DOHH2 (cell line): ENCODE data around the gene ASXL2.

ENCODE experiments used
- H3F3A ChIP-seq: fragments of 200-600 bp; sonication (generic), shearing (Covaris generic); 2 replicates; pipeline ENCODE4 v1.6.0; 2016; ENCODE audit warnings: antibody characterized with exemption, mild to moderate bottlenecking; ENCODE audit not compliant: control insufficient read depth, insufficient read depth
- H3K27ac ChIP-seq: fragments of 200-600 bp; sonication (generic); 2 replicates; pipeline ENCODE4 v1.5.1; 2014; ENCODE audit warnings: low read depth, mild to moderate bottlenecking, low read length, moderate library complexity
- H3K27me3 ChIP-seq: fragments of 200-600 bp; sonication (generic); 2 replicates; pipeline ENCODE4 v1.6.1; 2014; ENCODE audit warnings: mild to moderate bottlenecking, low read length, mixed read lengths; ENCODE audit not compliant: control insufficient read depth
- H3K36me3 ChIP-seq: fragments of 200-600 bp; sonication (generic); 2 replicates; pipeline ENCODE4 v1.6.1; 2014; ENCODE audit warnings: mild to moderate bottlenecking, low read length, moderate library complexity, mixed read lengths; ENCODE audit not compliant: control insufficient read depth
- H3K4me1 ChIP-seq: fragments of 200-600 bp; sonication (generic); 2 replicates; pipeline ENCODE4 v1.6.1; 2014; ENCODE audit warnings: mild to moderate bottlenecking, low read length, mixed read lengths; ENCODE audit not compliant: control insufficient read depth
- H3K4me2 ChIP-seq: fragments of 200-600 bp; sonication (generic); 2 replicates; pipeline ENCODE4 v1.6.0; 2014; ENCODE audit warnings: mild to moderate bottlenecking, low read length, moderate library complexity
- H3K4me3 ChIP-seq: fragments of 200-600 bp; sonication (generic); 2 replicates; pipeline ENCODE4 v1.5.1; 2014; ENCODE audit warnings: mild to moderate bottlenecking, low read length, mixed read lengths
- H3K79me2 ChIP-seq: fragments of 200-600 bp; sonication (generic); 2 replicates; pipeline ENCODE4 v1.6.1; 2014; ENCODE audit warnings: mild to moderate bottlenecking, low read length, mixed read lengths; ENCODE audit not compliant: control insufficient read depth
- H3K9me2 ChIP-seq: fragments of 200-600 bp; sonication (generic); replicated peaks from 2 replicates; pipeline ENCODE4 v1.6.1; 2014; ENCODE audit warnings: mild to moderate bottlenecking, low read length, mixed read lengths; ENCODE audit not compliant: control insufficient read depth
- H3K9me3 ChIP-seq: fragments of 200-600 bp; sonication (generic); 2 replicates; pipeline ENCODE4 v1.6.1; 2014; ENCODE audit warnings: antibody characterized with exemption, low read length, mixed read lengths; ENCODE audit not compliant: control insufficient read depth, insufficient read depth
- H4K20me1 ChIP-seq: fragments of 200-600 bp; sonication (generic); 2 replicates; pipeline ENCODE4 v1.6.0; 2014; ENCODE audit warnings: low read depth, mild to moderate bottlenecking, antibody characterized with exemption, low read length, moderate library complexity; ENCODE audit not compliant: control insufficient read depth, insufficient read depth
- EZH2phosphoT487 ChIP-seq: fragments of 200-600 bp; sonication (generic); IDR thresholded peaks from 2 replicates; pipeline ENCODE4 v1.6.1; 2017; ENCODE audit warnings: borderline replicate concordance, mild to moderate bottlenecking, antibody characterized with exemption, low read length, moderate library complexity, mixed read lengths
- TF ChIP-seq, protein P1 (sequence below): fragments of 200-600 bp; sonication (generic); IDR thresholded peaks from one replicate; pipeline ENCODE4 v1.5.1; 2014; ENCODE audit warnings: antibody characterized with exemption, mild to moderate bottlenecking, low read depth, low read length; ENCODE audit not compliant: poor library complexity, severe bottlenecking

Gene ASXL2

GRCh38 chr2:25822190-25823117 lies 55.8 kb downstream of the ASXL2 start:
- Histone ChIP-seq H4K20me1 (0 out of 2 replicates have a peak, but pooled peaks cover 4% of the 10 kb centered on the region), H3K4me1 (no peaks in the 10 kb centered on the region), H3K9me2 (no peaks in the 10 kb centered on the region), H3K36me3 (no peaks in the 10 kb centered on the region), H3K79me2 (peaks cover 10% of the 10 kb centered on the region), H3K4me3 (no peak overlapping the region), H3K9me3 (no peaks in the 10 kb centered on the region), H3F3A (no peaks in the 10 kb centered on the region), H3K27ac (no peak overlapping the region), H3K4me2 (no peak overlapping the region), H3K27me3 (no peaks in the 10 kb centered on the region)
- TF ChIP-seq, protein P1, sequence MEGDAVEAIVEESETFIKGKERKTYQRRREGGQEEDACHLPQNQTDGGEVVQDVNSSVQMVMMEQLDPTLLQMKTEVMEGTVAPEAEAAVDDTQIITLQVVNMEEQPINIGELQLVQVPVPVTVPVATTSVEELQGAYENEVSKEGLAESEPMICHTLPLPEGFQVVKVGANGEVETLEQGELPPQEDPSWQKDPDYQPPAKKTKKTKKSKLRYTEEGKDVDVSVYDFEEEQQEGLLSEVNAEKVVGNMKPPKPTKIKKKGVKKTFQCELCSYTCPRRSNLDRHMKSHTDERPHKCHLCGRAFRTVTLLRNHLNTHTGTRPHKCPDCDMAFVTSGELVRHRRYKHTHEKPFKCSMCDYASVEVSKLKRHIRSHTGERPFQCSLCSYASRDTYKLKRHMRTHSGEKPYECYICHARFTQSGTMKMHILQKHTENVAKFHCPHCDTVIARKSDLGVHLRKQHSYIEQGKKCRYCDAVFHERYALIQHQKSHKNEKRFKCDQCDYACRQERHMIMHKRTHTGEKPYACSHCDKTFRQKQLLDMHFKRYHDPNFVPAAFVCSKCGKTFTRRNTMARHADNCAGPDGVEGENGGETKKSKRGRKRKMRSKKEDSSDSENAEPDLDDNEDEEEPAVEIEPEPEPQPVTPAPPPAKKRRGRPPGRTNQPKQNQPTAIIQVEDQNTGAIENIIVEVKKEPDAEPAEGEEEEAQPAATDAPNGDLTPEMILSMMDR = no peak
- no peak for TF ChIP-seq EZH2phosphoT487

GRCh38 chr2:25821225-25822056 lies 56.8 kb downstream of the ASXL2 start:
- no peak overlapping the region for H3K4me2 ChIP-seq
- H3K4me3 ChIP-seq = no peak overlapping the region
- no peaks in the 10 kb centered on the region for H3K4me1 ChIP-seq
- 0 out of 2 replicates have a peak, but pooled peaks cover 4% of the 10 kb centered on the region for H4K20me1 ChIP-seq
- TF ChIP-seq EZH2phosphoT487 = no peak
- TF ChIP-seq, protein P1 = no peak
- no peak overlapping the region for H3K27ac ChIP-seq
- H3K9me3 ChIP-seq = no peaks in the 10 kb centered on the region
- H3K79me2 ChIP-seq = peaks cover 14% of the 10 kb centered on the region
- no peaks in the 10 kb centered on the region for H3F3A ChIP-seq
- H3K36me3 ChIP-seq = no peaks in the 10 kb centered on the region
- H3K9me2 ChIP-seq = no peaks in the 10 kb centered on the region
- H3K27me3 ChIP-seq = no peaks in the 10 kb centered on the region

DNA sequence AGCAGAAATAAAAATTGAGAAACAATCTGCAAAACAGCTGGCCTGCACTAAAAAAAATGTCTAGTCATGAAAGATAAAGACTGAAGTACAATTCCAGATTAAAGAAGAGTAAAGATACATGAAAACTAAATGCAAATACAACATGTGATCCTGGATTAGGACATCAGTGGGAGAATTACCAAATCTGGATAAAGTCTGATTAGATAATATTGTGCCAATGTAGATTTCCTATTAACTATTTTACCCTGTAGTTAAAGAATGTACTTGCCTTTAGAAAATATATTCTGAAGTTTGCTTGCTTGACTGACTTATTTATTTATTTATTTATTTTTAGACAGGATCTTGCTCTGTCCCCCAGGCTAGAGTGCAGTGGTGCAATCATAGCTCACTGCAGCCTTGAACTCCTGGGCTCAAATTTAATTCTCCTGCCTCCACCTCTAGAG lies 58.7 kb downstream of the ASXL2 start:
- Histone ChIP-seq H3K27me3 (no peaks in the 10 kb centered on the region), H3K4me3 (no peak overlapping the region), H3K4me1 (no peaks in the 10 kb centered on the region), H3K79me2 (peaks cover 20% of the 10 kb centered on the region), H3K4me2 (no peak overlapping the region), H4K20me1 (0 out of 2 replicates have a peak, but pooled peaks cover 4% of the 10 kb centered on the region), H3K36me3 (no peaks in the 10 kb centered on the region), H3K27ac (no peak overlapping the region), H3K9me3 (no peaks in the 10 kb centered on the region), H3F3A (no peaks in the 10 kb centered on the region), H3K9me2 (no peaks in the 10 kb centered on the region)
- no peak for TF ChIP-seq EZH2phosphoT487
- TF ChIP-seq, protein P1 = no peak
